DOHH2 (cell line): Measurements from ENCODE around the gene KRTAP21-1.

Experiments used
- CTCF ChIP-seq: fragments of 200-600 bp; sonication (generic); IDR thresholded peaks from one replicate; pipeline ENCODE4 v1.5.1; 2014; ENCODE audit warnings: antibody characterized with exemption, mild to moderate bottlenecking, low read depth, low read length; ENCODE audit not compliant: poor library complexity, severe bottlenecking
- EZH2phosphoT487 ChIP-seq: fragments of 200-600 bp; sonication (generic); IDR thresholded peaks from 2 replicates; pipeline ENCODE4 v1.6.1; 2017; ENCODE audit warnings: borderline replicate concordance, mild to moderate bottlenecking, antibody characterized with exemption, low read length, moderate library complexity, mixed read lengths

- no peak for TF ChIP-seq CTCF
- no peak for TF ChIP-seq EZH2phosphoT487
These were observed 14.8 kb downstream of the KRTAP21-1 start for GRCh38 chr21:30740462-30740861.
